Measurements from ENCODE around the gene ATP6V1F.
A peak's percentile ranks its signal among the peaks of the same experiment; 100 is the strongest.

The ATP6V1F gene

DNA sequence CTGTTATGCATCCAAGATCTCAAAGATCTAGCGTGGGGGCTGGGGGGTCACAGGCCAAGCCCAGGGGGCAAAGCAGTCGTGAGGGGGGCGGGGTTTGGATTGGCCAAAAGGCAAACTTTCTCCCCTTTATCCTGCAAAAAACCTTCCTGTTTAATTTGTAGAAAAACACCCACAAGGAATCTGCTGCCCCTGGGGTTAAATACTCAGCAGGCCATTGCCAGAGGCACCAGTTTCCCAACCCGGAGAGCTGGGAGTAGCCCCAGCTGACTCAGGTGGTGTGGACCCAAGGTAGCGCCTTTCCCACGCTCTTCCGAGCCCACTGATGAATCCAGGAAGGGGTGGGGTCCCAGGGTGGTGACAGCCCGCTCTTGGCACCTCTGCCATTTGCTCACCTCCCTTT is 26.5 kb downstream of the ATP6V1F start:
- H3K4me3 ChIP-seq = no peak overlapping the region
- TF ChIP-seq, protein P1, sequence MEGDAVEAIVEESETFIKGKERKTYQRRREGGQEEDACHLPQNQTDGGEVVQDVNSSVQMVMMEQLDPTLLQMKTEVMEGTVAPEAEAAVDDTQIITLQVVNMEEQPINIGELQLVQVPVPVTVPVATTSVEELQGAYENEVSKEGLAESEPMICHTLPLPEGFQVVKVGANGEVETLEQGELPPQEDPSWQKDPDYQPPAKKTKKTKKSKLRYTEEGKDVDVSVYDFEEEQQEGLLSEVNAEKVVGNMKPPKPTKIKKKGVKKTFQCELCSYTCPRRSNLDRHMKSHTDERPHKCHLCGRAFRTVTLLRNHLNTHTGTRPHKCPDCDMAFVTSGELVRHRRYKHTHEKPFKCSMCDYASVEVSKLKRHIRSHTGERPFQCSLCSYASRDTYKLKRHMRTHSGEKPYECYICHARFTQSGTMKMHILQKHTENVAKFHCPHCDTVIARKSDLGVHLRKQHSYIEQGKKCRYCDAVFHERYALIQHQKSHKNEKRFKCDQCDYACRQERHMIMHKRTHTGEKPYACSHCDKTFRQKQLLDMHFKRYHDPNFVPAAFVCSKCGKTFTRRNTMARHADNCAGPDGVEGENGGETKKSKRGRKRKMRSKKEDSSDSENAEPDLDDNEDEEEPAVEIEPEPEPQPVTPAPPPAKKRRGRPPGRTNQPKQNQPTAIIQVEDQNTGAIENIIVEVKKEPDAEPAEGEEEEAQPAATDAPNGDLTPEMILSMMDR (IDR thresholded peaks at IDR 0.05) = no peak
- no peak overlapping the region for H3K27ac ChIP-seq
- no peak for DNase-seq (ENCODE audit: low spot score)

DNA sequence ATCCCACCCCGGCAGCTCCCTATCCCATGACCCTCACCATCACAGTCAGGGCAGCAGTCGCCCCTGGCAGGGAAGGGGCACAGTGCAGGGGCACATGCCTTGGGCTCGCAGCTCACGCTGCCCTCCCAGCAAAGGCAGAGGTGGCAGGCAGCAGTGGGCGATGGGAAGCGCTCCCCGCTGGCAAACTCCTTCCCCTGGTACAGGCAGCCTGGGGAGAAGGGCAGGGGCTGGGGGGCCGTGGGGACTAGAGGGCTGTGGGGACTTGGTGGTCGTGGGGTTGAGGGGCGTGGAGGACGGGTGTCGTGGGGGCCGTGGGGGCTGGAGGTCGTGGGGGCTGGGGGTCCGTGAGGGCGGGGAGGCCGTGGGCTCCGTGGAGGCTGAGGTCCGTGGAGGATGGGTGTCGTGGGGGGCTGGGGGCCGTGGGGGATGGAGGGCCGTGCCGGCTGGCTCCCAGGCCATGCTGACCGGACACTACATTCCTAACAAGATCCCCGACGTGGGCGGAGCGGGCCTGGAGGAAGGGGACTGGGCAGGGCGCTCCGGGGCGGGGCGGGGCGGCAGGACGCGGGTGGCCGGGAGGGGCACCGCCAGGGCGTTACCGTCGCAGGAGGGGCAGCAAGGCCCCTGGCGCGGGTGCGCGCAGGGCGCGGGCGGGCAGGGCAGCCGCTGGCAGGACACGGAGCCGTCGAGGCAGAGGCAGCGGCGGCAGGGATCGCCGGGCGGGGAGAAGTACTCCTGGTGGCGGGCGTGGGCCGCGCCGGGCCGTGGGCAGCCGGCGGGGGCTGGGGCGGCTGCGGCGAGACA is 27.9 kb downstream of the ATP6V1F start:
- TF ChIP-seq, protein P1 (IDR thresholded peaks at IDR 0.05) = no peak
- Histone ChIP-seq H3K4me3 (peak overlapping the region; percentile 67), H3K27ac (no peak overlapping the region)
- DNase-seq (ENCODE audit: low spot score) = no peak

- DNase-seq (ENCODE audit: low spot score) = no peak
- TF ChIP-seq, protein P1 (IDR thresholded peaks at IDR 0.05) = no peak
- Histone ChIP-seq H3K4me3 (peak overlapping the region; percentile 67), H3K27ac (no peak overlapping the region)
Observed at GRCh38 chr7:128891110-128891941, 28.7 kb downstream of the ATP6V1F start.

- no peak overlapping the region for H3K27ac ChIP-seq
- TF ChIP-seq, protein P1 (IDR thresholded peaks at IDR 0.05) = no peak
- no peak overlapping the region for H3K4me3 ChIP-seq
- DNase-seq (ENCODE audit: low spot score) = no peak
Observed at GRCh38 chr7:128891942-128892269, 29.2 kb downstream of the ATP6V1F start.

GRCh38 chr7:128892521-128893250 is 30.0 kb downstream of the ATP6V1F start:
- TF ChIP-seq, protein P1 (IDR thresholded peaks at IDR 0.05) = no peak
- Histone ChIP-seq H3K4me3 (no peak overlapping the region), H3K27ac (no peak overlapping the region)
- no peak for DNase-seq (ENCODE audit: low spot score)

GRCh38 chr7:128893251-128894100 is 30.8 kb downstream of the ATP6V1F start:
- TF ChIP-seq, protein P1 (IDR thresholded peaks at IDR 0.05) = no peak
- DNase-seq (ENCODE audit: low spot score) = no peak
- Histone ChIP-seq H3K27ac (no peak overlapping the region), H3K4me3 (no peak overlapping the region)

Data from coronary artery (tissue), 2 donors.